Stimulated activated CD4-positive, alpha-beta T cell treated with anti-CD3 and anti-CD28 coated beads, Interleukin-4, amount 100 ng/mL, for 4 hours (primary cell): ENCODE measurements around the gene YJEFN3.

Source experiments
- DNase-seq, 2 experiments: peaks; one replicate each; pipeline ENCODE4 v3.0.0-alpha.2; 2020

Gene YJEFN3

DNA sequence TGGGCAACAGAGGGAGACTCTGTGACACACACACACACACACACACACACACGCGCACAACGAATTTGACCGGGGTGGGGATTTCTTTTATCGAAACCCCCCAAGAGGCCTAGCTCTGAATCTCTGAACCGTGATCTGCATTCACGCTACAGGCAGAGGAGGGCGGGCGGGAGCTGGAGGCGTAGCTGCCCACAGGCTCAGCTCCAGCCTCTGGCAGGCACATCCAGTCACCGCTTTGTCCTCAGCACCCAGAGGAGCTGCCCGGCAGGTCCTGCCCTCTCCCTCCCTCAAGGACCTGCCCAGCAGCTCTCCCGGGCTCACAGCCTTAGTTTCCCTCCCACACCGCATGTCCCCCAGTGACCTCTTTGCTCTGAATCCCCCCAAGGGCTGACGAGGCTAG, 29.3 kb downstream of the YJEFN3 start:
- no peak for DNase-seq

DNA sequence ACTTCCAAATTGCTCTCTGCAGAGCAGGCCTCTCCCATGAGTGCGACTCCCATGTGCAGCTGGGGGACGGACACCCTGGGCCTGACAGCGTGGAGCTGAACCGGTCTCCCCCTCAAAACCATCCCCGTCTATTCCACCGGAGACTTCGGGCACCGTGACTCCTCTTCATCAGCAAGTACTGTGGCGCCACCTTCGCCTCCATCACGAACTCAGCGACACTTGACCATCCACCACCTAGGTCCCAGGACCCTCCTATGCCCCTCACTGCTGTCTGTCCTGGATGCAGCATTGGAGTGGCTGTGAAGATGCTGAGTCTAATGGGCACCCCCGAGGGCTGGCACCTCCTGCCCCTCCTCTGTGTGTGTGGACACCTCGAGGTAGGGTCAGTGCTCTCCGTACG, 29.9 kb downstream of the YJEFN3 start:
- no peak for DNase-seq

DNA sequence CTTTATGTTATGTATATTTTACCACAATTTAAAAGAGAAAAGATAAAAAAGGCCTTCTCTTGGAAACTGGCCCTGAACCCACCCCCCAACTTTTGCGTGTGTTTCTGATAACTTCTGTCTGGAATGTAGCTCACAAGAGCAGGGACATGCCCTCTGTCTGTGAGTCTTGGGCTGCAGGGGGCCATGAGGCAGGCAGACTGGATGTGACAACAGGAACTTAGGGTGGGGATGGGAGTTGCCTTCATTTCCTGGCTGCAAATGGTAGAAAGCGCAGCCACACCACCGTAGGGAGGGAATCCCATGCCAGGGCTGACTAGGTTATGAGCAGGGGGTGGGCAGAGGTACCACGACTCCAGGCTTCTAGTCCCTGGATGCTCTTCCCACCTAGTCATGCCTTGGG, 31.2 kb downstream of the YJEFN3 start:
- DNase-seq: no peak

DNA sequence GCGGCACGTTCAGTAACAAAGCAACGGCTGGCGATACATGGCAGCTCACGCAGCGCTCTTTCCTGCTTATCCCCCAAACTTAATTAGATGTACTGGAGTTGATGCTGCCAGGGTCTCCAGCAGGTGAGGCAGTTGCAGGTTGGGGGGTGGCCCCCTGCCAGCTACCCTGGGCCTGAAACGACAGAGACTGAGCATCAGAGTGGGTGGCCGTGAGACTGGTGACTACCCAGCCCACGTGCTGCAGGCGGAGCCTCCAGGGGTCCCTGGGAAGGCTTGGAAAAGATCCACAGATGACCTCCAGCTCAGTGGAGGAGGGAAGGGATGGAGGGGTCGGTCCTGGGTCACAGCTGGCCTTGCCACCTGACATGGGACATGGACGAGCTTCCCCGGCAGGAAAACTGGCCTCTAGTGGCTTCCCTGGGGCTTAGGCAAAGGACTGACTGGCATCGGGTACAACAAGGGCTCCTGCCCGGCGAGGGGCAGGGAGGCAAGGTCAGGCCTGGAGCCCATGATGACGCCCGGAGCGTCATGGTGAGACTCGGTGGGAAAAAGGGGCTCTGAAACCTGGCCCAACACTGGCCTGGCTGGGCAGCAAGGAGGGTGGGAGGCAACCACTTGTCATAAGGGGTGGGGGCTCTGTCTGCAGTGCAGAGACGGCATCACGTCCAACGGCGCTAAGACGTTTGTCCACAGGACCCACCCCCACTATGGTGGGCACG, 33.4 kb downstream of the YJEFN3 start:
- DNase-seq: no peak

DNA sequence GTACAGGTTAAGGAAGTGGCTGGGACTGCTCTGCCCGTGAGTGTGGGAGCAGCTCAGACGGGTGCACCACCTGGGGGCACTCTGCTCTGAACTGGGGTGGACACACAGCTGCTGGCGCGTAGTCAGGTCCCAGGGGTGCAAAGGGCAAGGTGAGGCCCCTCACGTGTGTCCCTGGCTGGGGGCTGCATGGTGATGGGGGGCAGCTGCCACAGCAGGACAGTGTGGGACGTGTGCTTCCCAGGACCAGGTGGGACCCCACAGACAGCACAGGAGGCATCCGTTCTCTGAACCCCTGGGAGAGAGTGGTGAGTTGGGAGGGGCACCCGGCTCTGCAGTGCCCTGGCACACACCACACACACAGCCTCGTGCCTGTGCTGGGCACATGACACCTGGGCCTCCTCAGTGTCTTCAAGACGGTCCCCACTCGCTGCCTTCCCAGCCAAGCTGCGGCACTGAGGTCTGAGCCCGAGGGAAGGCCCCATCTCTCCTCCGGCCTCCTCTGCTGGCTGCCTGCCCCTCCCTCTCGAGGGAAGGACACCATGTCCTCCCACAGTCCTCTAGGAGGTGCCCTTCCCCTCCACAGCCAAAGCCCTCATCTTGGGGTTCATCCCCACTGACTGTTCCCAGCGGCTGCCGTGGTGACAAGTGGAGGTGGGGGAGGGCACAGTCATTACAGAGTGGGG, 34.1 kb downstream of the YJEFN3 start:
- DNase-seq: peak in 1 of 2 experiments; percentile 54

DNA sequence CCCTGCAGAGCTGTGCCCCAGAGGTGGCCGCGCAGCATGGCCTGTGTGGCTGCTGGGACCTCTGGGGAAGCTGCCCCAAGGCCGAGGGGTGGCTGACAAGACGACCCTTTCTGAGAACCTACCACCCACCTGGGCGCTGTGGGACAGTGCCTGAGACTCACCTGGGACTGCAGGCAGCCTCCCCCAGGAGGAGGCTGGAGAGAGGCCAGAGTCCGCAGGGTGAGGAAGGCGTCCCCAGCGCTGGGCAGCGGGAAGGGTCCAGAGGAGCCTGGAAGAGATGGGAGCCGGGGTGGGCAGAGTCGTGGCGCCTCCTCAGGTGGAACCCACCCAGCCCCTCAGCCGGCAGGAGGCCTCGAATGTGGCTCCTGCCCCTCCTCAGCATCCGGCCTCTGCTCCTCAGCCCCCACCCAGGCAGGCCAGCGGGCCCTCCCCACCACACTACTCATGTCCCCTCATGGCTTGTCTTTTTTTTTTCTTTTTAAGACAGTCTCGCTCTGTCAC, 34.7 kb downstream of the YJEFN3 start:
- DNase-seq: no peak

DNA sequence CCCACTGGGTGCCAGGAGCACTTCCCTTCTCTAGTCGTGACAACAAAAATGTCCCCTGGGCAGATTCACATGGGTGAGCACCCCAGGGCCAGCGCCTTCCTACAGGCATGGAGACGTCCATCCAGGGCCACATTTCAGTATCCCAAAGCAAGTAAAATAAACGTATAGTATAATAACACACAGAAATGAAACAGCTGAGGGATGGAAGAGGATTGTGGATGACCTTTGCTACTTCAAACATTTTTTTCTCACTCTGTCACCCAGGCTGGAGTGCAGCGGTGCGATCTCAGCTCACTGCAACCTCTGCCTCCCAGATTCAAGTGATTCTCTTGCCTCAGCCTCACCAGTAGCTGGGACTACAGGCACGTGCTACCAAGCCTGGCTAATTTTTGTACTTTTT, 37.6 kb downstream of the YJEFN3 start:
- no peak for DNase-seq

DNA sequence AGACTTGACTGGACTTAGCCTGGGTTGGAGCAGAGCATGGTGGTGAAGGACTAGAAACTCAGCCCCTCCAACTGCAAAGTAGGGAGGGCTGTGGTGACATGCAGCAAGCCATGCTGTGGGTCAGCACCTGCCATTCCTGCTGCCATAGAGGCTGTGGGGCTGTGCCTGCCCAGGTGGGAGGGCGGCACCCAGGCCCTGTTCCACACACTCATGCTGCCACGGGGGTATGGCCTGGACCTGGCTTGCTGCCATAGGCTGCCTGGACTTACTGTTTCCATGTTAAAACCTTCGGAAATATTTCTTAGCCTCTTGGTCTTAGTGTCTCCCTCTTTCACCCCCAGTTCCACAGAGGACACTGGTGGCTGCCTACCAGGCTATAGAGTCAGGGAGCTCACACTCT, 38.7 kb downstream of the YJEFN3 start:
- DNase-seq: no peak

DNA sequence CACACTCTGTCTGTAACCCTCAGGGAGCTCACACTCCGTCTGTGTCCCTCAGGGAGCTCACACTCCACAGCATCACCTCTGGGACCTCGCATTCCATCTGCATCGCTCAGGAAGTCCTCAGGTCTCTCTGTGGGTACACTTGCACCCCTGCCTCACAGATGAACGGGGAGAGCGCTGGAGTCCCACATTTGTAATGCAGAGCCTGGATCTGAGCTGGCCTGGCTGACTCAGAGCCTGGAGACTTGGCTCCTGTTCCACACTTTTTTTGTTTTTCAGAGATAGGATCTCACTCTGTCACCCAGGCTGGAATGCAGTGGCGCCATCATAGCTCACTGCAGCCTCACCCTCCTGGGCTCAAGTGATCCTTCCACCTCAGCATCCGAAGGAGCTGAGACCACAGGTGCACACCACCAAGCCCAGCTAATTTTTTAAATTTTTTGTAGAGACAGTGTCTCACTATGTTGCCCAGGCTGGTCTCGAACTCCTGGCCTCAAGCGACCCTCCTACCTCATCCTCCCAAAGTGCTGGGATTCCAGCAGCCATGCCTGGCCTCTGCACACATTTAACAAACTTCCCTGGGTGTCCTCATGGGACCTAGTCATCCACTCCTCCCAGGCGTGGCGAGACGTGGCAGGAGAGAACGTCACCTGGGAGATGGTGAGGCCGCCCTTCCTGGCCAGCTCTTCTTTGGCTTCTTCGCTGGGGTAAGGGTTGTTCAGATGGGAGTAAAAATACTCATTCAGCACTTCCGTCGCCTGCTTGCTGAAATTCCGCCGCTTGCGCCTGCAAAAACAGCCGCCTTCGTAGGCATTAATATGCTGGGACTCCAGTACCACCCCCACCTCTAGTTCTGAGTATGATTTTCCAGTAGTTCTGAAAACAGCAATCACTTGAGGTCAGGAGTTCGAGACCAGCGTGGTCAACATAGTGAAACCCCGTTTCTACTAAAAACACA, 40.4 kb downstream of the YJEFN3 start:
- no peak for DNase-seq

DNA sequence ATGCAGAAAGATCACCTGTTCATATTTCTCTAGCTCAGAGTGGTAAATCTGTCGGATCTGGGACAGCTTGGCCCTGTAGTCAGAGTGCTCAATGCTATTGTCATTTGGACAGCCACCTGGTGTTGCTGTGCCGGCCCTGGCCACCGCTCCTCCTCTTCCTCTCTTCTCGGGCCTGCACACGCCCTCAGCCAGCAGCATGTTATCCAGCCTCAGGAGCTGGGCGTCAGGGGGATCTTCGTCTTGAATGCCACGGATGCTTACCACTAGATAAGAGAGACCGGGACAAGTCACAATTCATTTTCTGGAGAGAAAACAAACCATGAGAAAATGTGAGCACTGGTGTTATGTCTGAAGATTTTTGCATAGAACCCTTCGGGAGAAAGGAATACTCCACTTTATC, 41.9 kb downstream of the YJEFN3 start:
- no peak for DNase-seq

DNA sequence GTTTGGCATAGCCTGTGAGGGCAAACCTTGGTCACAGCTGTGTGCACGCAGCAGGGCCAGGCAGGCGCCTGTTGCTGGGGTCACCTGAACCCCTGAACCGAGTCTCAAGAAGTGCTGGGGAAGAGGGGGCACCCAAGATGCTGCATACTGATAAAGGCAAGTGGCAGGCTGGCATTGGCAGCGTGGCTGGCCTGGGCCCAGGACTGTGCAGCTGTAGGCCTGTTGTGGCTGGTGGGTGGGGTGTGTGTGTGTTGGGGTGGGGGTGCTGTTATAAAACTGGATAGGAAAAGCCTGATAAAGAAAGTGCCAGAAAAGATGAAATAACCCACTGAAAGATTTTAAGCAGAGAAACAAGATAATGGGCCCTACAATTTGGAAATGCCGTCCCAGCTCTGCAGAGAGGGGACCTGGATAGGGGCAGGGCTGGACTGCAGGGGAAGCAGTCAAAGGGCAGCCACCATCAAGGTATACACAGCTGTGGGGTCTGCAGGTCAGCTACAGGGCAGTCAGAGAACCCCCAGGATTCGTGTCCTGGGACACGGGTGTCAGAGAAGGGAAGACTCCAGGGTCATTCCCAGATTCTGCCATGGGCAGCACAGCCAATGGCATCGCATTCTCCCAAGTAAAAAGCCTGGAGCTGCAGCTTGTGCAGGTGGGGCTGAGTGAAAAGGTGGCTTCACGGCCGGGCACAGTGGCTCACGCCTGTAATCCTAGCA, 42.5 kb downstream of the YJEFN3 start:
- DNase-seq: no peak

DNA sequence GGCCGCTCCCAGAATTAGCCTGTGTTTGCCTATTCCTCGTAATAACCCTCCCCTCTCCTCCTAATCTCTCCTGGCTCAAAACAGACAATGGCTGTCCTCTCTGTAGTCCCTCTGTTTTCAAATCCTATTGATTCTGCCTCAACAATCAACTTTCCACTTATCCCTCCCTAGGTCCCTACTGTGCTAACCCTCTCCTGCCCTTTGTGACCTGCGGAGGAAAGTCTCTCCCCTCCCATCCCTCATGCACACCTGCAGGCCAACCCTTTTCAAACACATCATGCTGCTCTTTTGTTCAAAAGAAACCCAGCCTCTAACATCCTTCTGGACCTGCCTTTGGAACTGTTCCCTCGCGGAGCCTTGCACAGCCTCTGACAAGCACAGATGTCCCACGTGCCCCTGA, 46.7 kb downstream of the YJEFN3 start:
- no peak for DNase-seq

DNA sequence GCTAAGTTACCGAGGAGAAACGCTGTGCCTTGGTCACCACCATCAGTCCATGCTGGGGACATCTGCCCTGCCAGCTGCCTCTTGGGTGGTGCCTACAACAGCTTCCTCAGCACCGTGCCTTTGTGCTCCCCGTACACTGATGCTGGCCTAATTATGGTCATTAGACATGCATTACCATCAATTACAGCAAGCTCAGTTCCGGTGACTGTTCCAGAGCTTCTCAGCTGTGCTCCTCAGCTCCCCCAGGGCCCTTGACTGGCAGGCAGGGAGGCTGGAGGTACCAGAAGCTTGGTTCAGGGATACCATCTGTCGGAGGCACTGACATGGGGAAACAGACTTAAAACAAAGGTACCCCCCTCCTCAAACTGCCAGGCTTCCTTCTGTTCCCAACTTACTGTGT, 49.5 kb downstream of the YJEFN3 start:
- DNase-seq: no peak

DNA sequence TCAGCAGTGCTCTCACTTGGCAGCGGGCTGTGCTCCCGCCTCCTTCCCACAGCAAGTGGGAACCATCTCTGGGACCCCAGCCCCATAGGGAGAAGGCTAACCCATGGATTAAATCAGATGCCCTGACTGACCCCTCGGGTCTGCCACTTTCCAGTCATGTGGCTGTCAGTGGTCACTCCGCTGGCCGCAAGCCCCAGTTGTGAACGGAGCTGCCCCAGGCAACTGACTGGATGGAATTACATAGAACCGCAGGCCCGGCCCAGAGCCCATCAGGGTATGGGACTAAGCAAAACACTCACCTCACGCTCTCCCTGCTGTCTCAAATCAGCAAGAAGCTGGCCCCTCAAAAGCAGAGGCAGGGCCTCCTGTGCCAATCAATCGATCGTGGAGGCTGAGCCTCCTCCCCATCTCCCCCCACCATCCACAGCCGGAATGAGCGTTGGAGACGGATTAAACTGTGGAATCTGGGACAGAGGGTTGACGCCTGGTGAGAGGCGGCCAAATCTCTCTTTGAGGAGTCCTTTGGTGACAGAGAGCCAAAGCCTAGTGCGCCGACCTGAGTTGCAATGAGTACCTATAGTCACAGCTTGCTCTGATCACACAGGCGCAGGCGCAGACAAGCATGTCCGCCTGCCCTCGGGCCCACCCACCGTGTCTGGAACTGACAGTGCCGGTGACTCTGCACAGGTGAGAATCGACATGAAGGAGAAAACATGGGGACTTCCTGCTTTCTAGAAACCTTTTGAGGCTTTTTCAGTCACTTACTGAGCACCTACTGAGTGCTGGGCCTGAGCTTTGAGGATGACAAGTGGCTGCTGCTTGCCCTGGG, 51.0 kb downstream of the YJEFN3 start:
- no peak for DNase-seq

DNA sequence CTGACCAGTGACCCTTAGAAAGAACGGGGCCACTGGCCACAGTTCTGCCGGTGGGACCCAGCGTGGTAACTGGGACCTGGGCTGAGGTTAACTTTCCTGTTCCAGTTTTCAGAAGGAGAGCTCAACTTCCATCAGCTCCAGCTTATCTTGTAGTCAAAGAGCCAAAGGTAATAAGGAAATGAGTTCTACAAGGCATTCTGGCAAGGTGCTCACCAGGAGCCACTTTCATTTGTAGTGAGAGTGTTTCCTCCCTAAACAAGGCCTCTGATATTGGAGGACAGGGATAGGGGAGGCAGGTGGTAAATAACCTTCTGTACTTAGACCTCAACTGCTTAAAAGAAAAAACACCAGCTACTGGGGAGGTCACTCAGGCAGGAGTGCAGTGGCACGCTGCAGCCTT, 51.7 kb downstream of the YJEFN3 start:
- no peak for DNase-seq

DNA sequence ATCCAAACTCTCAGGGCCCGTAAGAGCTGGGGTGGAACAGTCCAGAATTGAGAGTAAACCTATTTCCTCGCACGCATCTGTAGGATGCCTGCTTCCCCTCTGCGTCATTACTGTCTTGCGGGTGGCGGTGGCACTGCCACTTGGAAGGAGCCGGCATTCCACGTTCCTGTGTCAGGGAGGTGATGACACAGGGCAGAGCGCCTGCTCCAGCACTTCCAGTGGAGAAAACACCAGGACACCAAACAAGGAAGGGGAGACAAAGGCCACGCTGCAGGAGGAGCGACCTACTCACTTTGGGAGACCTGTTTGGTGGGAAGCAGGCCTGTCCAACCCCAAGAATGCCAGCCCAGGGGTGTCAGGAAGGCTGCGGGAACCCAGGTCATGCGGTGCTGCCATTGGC, 52.7 kb downstream of the YJEFN3 start:
- no peak for DNase-seq

DNA sequence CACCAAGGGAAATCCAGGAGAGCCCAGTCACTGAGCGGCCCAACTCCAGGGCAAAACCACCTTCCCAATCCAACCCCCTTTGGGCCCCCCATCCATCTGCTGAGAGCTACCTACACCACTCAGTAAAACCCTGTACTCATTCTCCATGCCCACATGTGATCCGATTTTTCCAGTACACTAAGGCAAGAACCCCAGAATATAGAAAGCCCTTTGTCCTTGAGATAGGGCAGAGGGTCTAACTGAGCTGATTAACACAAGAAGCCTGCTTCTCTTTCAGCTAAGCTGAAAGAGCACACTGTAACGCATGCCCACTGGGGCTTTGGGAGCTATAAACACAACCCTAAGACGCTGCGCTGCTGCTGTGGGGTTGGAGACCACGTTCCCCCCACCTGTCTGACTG, 53.8 kb downstream of the YJEFN3 start:
- DNase-seq: no peak

DNA sequence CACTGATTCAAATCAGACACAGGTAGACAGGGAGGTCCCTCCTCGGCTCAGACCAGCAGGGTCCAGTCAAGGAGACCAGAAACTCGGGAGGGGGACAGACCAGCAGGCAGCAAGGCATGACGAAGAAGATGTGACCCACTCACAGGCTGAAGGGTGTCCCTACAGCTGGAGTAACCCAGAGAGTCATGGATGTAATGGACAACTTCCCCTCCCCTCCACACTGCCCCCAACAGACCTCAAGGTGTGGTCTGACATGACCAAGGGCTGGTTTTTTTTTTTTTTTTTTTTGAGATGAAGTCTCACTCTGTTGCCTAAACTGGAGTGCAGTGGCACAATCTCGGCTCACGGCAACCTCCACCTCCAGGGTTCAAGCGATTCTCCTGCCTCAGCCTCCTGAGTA, 55.6 kb downstream of the YJEFN3 start:
- no peak for DNase-seq
